ENCODE results near the gene EPHA3.

DNA sequence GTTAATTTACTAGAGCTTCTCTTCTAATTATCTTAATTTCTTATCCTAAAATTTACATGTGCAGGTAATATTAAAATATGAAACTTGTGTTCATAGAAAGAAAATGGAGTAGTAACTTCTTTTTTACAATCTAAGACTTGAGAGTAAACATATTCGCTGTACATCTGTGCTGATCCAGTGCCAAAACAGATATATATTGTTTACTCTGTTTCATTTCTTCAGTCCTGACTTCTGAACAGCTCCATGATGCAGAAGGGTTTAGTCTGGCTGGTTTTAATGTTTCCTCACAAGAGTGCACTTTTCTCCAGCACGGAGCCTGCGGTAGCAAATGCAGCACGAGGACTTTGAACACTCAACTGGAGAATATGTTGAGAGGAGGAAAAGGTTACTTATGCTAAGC lies 306.8 kb downstream of the EPHA3 start:
- TF ChIP-seq REST (IDR thresholded peaks at IDR 0.05; ENCODE audit: low read depth, low read length) (no peak), EZH2 (IDR thresholded peaks at IDR 0.05; ENCODE audit: borderline replicate concordance, control insufficient read depth, low read depth, low read length) (no peak), SUZ12 (IDR thresholded peaks at IDR 0.05; ENCODE audit: unreplicated experiment) (no peak), ETV6 (conservative IDR thresholded peaks at IDR 0.05 in 1 of 2, IDR thresholded peaks at IDR 0.05 in 1 of 2; ENCODE audit: borderline replicate concordance in 1 of 2, low read depth in 1 of 2) (no peak), RFX5 (IDR thresholded peaks at IDR 0.05; ENCODE audit: low read depth, low read length) (no peak), MLLT1 (IDR thresholded peaks at IDR 0.05) (no peak), NFIC (IDR thresholded peaks at IDR 0.05; ENCODE audit: low read depth, low read length) (no peak), POLR2AphosphoS2 (IDR thresholded peaks at IDR 0.05; ENCODE audit: low read depth, low read length) (no peak), HDAC2 (IDR thresholded peaks at IDR 0.05) (no peak)
- TF ChIP-seq, protein P1, sequence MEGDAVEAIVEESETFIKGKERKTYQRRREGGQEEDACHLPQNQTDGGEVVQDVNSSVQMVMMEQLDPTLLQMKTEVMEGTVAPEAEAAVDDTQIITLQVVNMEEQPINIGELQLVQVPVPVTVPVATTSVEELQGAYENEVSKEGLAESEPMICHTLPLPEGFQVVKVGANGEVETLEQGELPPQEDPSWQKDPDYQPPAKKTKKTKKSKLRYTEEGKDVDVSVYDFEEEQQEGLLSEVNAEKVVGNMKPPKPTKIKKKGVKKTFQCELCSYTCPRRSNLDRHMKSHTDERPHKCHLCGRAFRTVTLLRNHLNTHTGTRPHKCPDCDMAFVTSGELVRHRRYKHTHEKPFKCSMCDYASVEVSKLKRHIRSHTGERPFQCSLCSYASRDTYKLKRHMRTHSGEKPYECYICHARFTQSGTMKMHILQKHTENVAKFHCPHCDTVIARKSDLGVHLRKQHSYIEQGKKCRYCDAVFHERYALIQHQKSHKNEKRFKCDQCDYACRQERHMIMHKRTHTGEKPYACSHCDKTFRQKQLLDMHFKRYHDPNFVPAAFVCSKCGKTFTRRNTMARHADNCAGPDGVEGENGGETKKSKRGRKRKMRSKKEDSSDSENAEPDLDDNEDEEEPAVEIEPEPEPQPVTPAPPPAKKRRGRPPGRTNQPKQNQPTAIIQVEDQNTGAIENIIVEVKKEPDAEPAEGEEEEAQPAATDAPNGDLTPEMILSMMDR (IDR thresholded peaks at IDR 0.05 in 2 of 3, conservative IDR thresholded peaks at IDR 0.05 in 1 of 3; ENCODE audit: control insufficient read depth in 2 of 3, extremely low read depth in 1 of 3, insufficient read depth in 1 of 3, low read depth in 3 of 3, low read length in 3 of 3), result no peak

Data from GM12878 (cell line).